Measurements from ENCODE around the gene FAM177B.

GRCh38 chr1:222777463-222777862 lies 40.5 kb downstream of the FAM177B start:
- TF ChIP-seq TOX (CRISPR knock-in tag; IDR thresholded peaks at IDR 0.05; ENCODE audit: borderline replicate concordance) (no peak), PATZ1 (CRISPR knock-in tag; IDR thresholded peaks at IDR 0.05; ENCODE audit: borderline replicate concordance) (no peak), CREB5 (CRISPR knock-in tag; IDR thresholded peaks at IDR 0.05; ENCODE audit: low read depth) (no peak), RARB (CRISPR knock-in tag; IDR thresholded peaks at IDR 0.05) (no peak), GLIS3 (CRISPR knock-in tag; IDR thresholded peaks at IDR 0.05) (no peak), ZFP30 (CRISPR knock-in tag; IDR thresholded peaks at IDR 0.05) (no peak), ARNTL (CRISPR knock-in tag; IDR thresholded peaks at IDR 0.05; ENCODE audit: borderline replicate concordance, low read depth) (no peak), OSR1 (CRISPR knock-in tag; IDR thresholded peaks at IDR 0.05) (no peak), ISL1 (CRISPR knock-in tag; IDR thresholded peaks at IDR 0.05) (no peak), TCF4 (CRISPR knock-in tag; IDR thresholded peaks at IDR 0.05; ENCODE audit: borderline replicate concordance) (no peak)

Measured in SK-N-SH treated with all-trans-retinoic acid at 6 μM for 48 hours (cell line).